ENCODE data around the gene ZNF700.

The ZNF700 gene

GRCh38 chr19:11942008-11942842 is 17.3 kb downstream of the ZNF700 start:
- Histone ChIP-seq H3K27ac (ENCODE audit: low read length) (no peak overlapping the region), H3K4me3 (ENCODE audit: low read length) (no peak overlapping the region), H3K36me3 (replicated peaks; ENCODE audit: insufficient read depth, low read length) (peaks cover 19% of the 10 kb centered on the region), H3K9me2 (replicated peaks; ENCODE audit: insufficient read depth, low read length) (no peaks in the 10 kb centered on the region), H4K20me1 (ENCODE audit: insufficient read depth, low read length) (no peaks in the 10 kb centered on the region), H3K27me3 (replicated peaks; ENCODE audit: insufficient read depth, low read length) (no peaks in the 10 kb centered on the region), H2AFZ (ENCODE audit: low read length) (no peak overlapping the region), H3K4me2 (ENCODE audit: low read depth, low read length) (no peak overlapping the region), H3K9me3 (replicated peaks; ENCODE audit: insufficient read depth, low read length) (0 out of 2 replicates have a peak, but pooled peaks cover 3% of the 10 kb centered on the region), H3K9ac (ENCODE audit: low read length) (no peak overlapping the region), H3K4me1 (ENCODE audit: low read length) (no peaks in the 10 kb centered on the region), H3K79me2 (ENCODE audit: low read length) (peaks cover 48% of the 10 kb centered on the region), H3F3A (ENCODE audit: insufficient read depth, low read length) (no peaks in the 10 kb centered on the region)
- DNase-seq, result no peak
- no peak for TF ChIP-seq EZH2phosphoT487 (IDR thresholded peaks at IDR 0.05; ENCODE audit: low read length)
- no peak for TF ChIP-seq EZH2 (optimal IDR thresholded peaks at IDR 0.05; ENCODE audit: low read depth, low read length)
- TF ChIP-seq CTCF (IDR thresholded peaks at IDR 0.05; ENCODE audit: low read length), result no peak

- H3K4me1 ChIP-seq (ENCODE audit: low read length), result no peaks in the 10 kb centered on the region
- no peak overlapping the region for H3K9ac ChIP-seq (ENCODE audit: low read length)
- no peak overlapping the region for H3K4me2 ChIP-seq (ENCODE audit: low read depth, low read length)
- no peak overlapping the region for H3K4me3 ChIP-seq (ENCODE audit: low read length)
- H3K79me2 ChIP-seq (ENCODE audit: low read length), result peaks cover 45% of the 10 kb centered on the region
- H3K9me3 ChIP-seq (replicated peaks; ENCODE audit: insufficient read depth, low read length), result 0 out of 2 replicates have a peak, but pooled peaks cover 3% of the 10 kb centered on the region
- H3K9me2 ChIP-seq (replicated peaks; ENCODE audit: insufficient read depth, low read length), result no peaks in the 10 kb centered on the region
- TF ChIP-seq CTCF (IDR thresholded peaks at IDR 0.05; ENCODE audit: low read length) (no peak), EZH2 (optimal IDR thresholded peaks at IDR 0.05; ENCODE audit: low read depth, low read length) (no peak), EZH2phosphoT487 (IDR thresholded peaks at IDR 0.05; ENCODE audit: low read length) (no peak)
- H3F3A ChIP-seq (ENCODE audit: insufficient read depth, low read length), result no peaks in the 10 kb centered on the region
- no peaks in the 10 kb centered on the region for H3K27me3 ChIP-seq (replicated peaks; ENCODE audit: insufficient read depth, low read length)
- DNase-seq, result no peak
- H4K20me1 ChIP-seq (ENCODE audit: insufficient read depth, low read length), result no peaks in the 10 kb centered on the region
- H3K27ac ChIP-seq (ENCODE audit: low read length), result no peak overlapping the region
- H2AFZ ChIP-seq (ENCODE audit: low read length), result no peak overlapping the region
- peaks cover 21% of the 10 kb centered on the region for H3K36me3 ChIP-seq (replicated peaks; ENCODE audit: insufficient read depth, low read length)
These were observed 17.9 kb downstream of the ZNF700 start for GRCh38 chr19:11942843-11943108.

GRCh38 chr19:11944656-11945055 is 19.7 kb downstream of the ZNF700 start:
- Histone ChIP-seq H3F3A (ENCODE audit: insufficient read depth, low read length) (0 out of 2 replicates have a peak, but pooled peaks cover 4% of the 10 kb centered on the region), H3K4me3 (ENCODE audit: low read length) (no peak overlapping the region), H3K4me1 (ENCODE audit: low read length) (no peaks in the 10 kb centered on the region), H2AFZ (ENCODE audit: low read length) (no peak overlapping the region), H3K9me2 (replicated peaks; ENCODE audit: insufficient read depth, low read length) (no peaks in the 10 kb centered on the region), H3K27ac (ENCODE audit: low read length) (no peak overlapping the region), H3K9ac (ENCODE audit: low read length) (no peak overlapping the region), H3K36me3 (replicated peaks; ENCODE audit: insufficient read depth, low read length) (peaks cover 38% of the 10 kb centered on the region), H3K27me3 (replicated peaks; ENCODE audit: insufficient read depth, low read length) (no peaks in the 10 kb centered on the region), H3K79me2 (ENCODE audit: low read length) (peaks cover 39% of the 10 kb centered on the region), H3K9me3 (replicated peaks; ENCODE audit: insufficient read depth, low read length) (0 out of 2 replicates have a peak, but pooled peaks cover 6% of the 10 kb centered on the region), H3K4me2 (ENCODE audit: low read depth, low read length) (no peak overlapping the region), H4K20me1 (ENCODE audit: insufficient read depth, low read length) (no peaks in the 10 kb centered on the region)
- TF ChIP-seq CTCF (IDR thresholded peaks at IDR 0.05; ENCODE audit: low read length) (no peak), EZH2 (optimal IDR thresholded peaks at IDR 0.05; ENCODE audit: low read depth, low read length) (no peak)
- no peak for DNase-seq
